Skin epidermis (tissue), 12 donors: ENCODE results near the gene DMD.
"Not testable (repeated sequence)": the region's sequence is repeated elsewhere in the genome, so short reads cannot be mapped to it uniquely, and the experiment has no call there.

Experiments
- H3K27ac ChIP-seq, 21 experiments: fragments of 200-600 bp; sonication (generic) in 11 of 21; one replicate each; pipeline ENCODE4 v1.5.0; 2020; ENCODE audit warnings: mild to moderate bottlenecking in 3 of 21, inconsistent platforms in 2 of 21, moderate library complexity in 2 of 21
- H3K4me3 ChIP-seq, 7 experiments: fragments of 200-600 bp; sonication (generic) in 2 of 7; one replicate each; pipeline ENCODE4 v1.5.0; 2020; ENCODE audit warnings: inconsistent platforms in 2 of 7, mild to moderate bottlenecking in 2 of 7, moderate library complexity in 1 of 7

DMD gene

GRCh38 chrX:31527455-31528126 is 1683.8 kb downstream of the DMD start:
- Histone ChIP-seq H3K27ac (no peak overlapping the region), H3K4me3 (no peak overlapping the region)

- no peak overlapping the region for H3K27ac ChIP-seq
Measured at GRCh38 chrX:31523884-31524536, 1687.3 kb downstream of the DMD start.

GRCh38 chrX:31522760-31523159 is 1688.6 kb downstream of the DMD start:
- Histone ChIP-seq H3K4me3 (no peak overlapping the region), H3K27ac (no peak overlapping the region)

More at GRCh38 chrX:31523884-31524536, 1687.3 kb downstream of the DMD start:
- H3K4me3 ChIP-seq = no peak overlapping the region

GRCh38 chrX:31521941-31522340 is 1689.4 kb downstream of the DMD start:
- H3K27ac ChIP-seq = no peak overlapping the region
- no peak overlapping the region for H3K4me3 ChIP-seq

GRCh38 chrX:31516527-31516926 is 1694.8 kb downstream of the DMD start:
- no peak overlapping the region for H3K27ac ChIP-seq
- no peak overlapping the region for H3K4me3 ChIP-seq

- Histone ChIP-seq H3K4me3 (no peak overlapping the region), H3K27ac (no peak overlapping the region)
Measured at GRCh38 chrX:31508338-31508737, 1703.0 kb downstream of the DMD start.

- no peak overlapping the region for H3K4me3 ChIP-seq
- H3K27ac ChIP-seq = no peak overlapping the region
Measured at GRCh38 chrX:31506928-31507327, 1704.4 kb downstream of the DMD start.

GRCh38 chrX:31506360-31506759 is 1705.0 kb downstream of the DMD start:
- Histone ChIP-seq H3K4me3 (no peak overlapping the region), H3K27ac (no peak overlapping the region)

- no peak overlapping the region for H3K4me3 ChIP-seq
- H3K27ac ChIP-seq = no peak overlapping the region
Measured at GRCh38 chrX:31500921-31501320, 1710.4 kb downstream of the DMD start.

- Histone ChIP-seq H3K4me3 (no peak overlapping the region), H3K27ac (no peak overlapping the region)
Measured at GRCh38 chrX:31499109-31499508, 1712.2 kb downstream of the DMD start.

GRCh38 chrX:31497086-31497485 is 1714.3 kb downstream of the DMD start:
- H3K4me3 ChIP-seq = no peak overlapping the region
- no peak overlapping the region for H3K27ac ChIP-seq

GRCh38 chrX:31487951-31488350 is 1723.4 kb downstream of the DMD start:
- no peak overlapping the region for H3K4me3 ChIP-seq
- no peak overlapping the region for H3K27ac ChIP-seq

GRCh38 chrX:31483336-31483735 is 1728.0 kb downstream of the DMD start:
- no peak overlapping the region for H3K27ac ChIP-seq
- no peak overlapping the region for H3K4me3 ChIP-seq

GRCh38 chrX:31480696-31481095 is 1730.7 kb downstream of the DMD start:
- Histone ChIP-seq H3K4me3 (no peak overlapping the region), H3K27ac (no peak overlapping the region)

GRCh38 chrX:31471229-31471628 is 1740.1 kb downstream of the DMD start:
- no peak overlapping the region for H3K27ac ChIP-seq
- no peak overlapping the region for H3K4me3 ChIP-seq

GRCh38 chrX:31470753-31471152 is 1740.6 kb downstream of the DMD start:
- H3K27ac ChIP-seq, H3K4me3 ChIP-seq: not testable (repeated sequence)

GRCh38 chrX:31464306-31464915 is 1746.9 kb downstream of the DMD start:
- H3K4me3 ChIP-seq = no peak overlapping the region

GRCh38 chrX:31461266-31461665 is 1750.1 kb downstream of the DMD start:
- Histone ChIP-seq H3K4me3 (no peak overlapping the region), H3K27ac (no peak overlapping the region)

More at GRCh38 chrX:31464306-31464915, 1746.9 kb downstream of the DMD start:
- H3K27ac ChIP-seq = no peak overlapping the region

GRCh38 chrX:31459361-31459760 is 1752.0 kb downstream of the DMD start:
- Histone ChIP-seq H3K4me3 (no peak overlapping the region), H3K27ac (no peak overlapping the region)

GRCh38 chrX:31449965-31450364 is 1761.4 kb downstream of the DMD start:
- no peak overlapping the region for H3K27ac ChIP-seq
- no peak overlapping the region for H3K4me3 ChIP-seq

GRCh38 chrX:31449081-31449480 is 1762.3 kb downstream of the DMD start:
- Histone ChIP-seq H3K27ac (no peak overlapping the region), H3K4me3 (no peak overlapping the region)
